HEK293 (cell line): Measurements from ENCODE around the gene NOS1AP.

Experiments
- CTCF ChIA-PET: fragments of 350-600 bp; formaldehyde crosslinking; extraction: SDS; loops from one replicate; lab custom pipeline; 2021; ENCODE audit warnings: antibody characterized with exemption; lab: Yijun Ruan, JAX
- POLR2A ChIA-PET: fragments of 300-600 bp; formaldehyde crosslinking; extraction: SDS; loops from one replicate; lab custom pipeline; 2020; ENCODE audit warnings: antibody characterized with exemption, inconsistent platforms; lab: Yijun Ruan, JAX
- H3K27ac ChIP-seq: fragments of 200-500 bp; sonication (Bioruptor generic); 2 replicates; pipeline ENCODE4 v1.5.1; 2014; ENCODE audit warnings: low read depth, low read length, control low read depth, inconsistent platforms; ENCODE audit errors: extremely low read depth
- H3K36me3 ChIP-seq, 2 experiments: fragments of 200-500 bp in 1 of 2; sonication (Bioruptor generic) in 1 of 2; 1 replicate in 1 of 2; 2 replicates in 1 of 2; pipeline ENCODE4 v1.5.1; 2014 to 2017; ENCODE audit warnings: inconsistent platforms in 2 of 2, low read length in 2 of 2; ENCODE audit not compliant: control insufficient read depth in 2 of 2, insufficient read depth in 1 of 2
- H3K4me1 ChIP-seq: fragments of 200-500 bp; sonication (Bioruptor generic); 2 replicates; pipeline ENCODE4 v1.5.1; 2014; ENCODE audit warnings: mild to moderate bottlenecking, low read length, inconsistent platforms; ENCODE audit not compliant: control insufficient read depth, insufficient read depth
- H3K4me3 ChIP-seq: 2 replicates; pipeline ENCODE4 v1.5.1; 2011; ENCODE audit warnings: low read depth, mild to moderate bottlenecking, control low read depth, low read length, moderate library complexity
- H3K9me3 ChIP-seq: fragments of 200-500 bp; sonication (Bioruptor generic); 2 replicates; pipeline ENCODE4 v1.5.1; 2014; ENCODE audit warnings: low read depth, low read length, inconsistent platforms; ENCODE audit not compliant: control insufficient read depth, insufficient read depth
- HOXC10 ChIP-seq: sonication (generic); formaldehyde crosslinking; IDR thresholded peaks from 2 replicates; pipeline ENCODE4 v1.8.1; 2023; ENCODE audit warnings: mild to moderate bottlenecking, missing genetic modification reagents
- REPIN1 ChIP-seq: fragments of 450-650 bp; formaldehyde crosslinking; IDR thresholded peaks from 2 replicates; pipeline ENCODE4 v1.5.1; 2017; ENCODE audit warnings: missing biosample characterization, missing genetic modification characterization, low read depth
- ZIC2 ChIP-seq: fragments of 450-650 bp; formaldehyde crosslinking; IDR thresholded peaks from 2 replicates; pipeline ENCODE4 v1.5.1; 2016; ENCODE audit warnings: missing biosample characterization, missing genetic modification characterization
- ZNF18 ChIP-seq: fragments of 450-650 bp; formaldehyde crosslinking; IDR thresholded peaks from 2 replicates; pipeline ENCODE4 v1.5.1; 2016; ENCODE audit warnings: missing biosample characterization, missing genetic modification characterization
- ZNF248 ChIP-seq: fragments of 450-650 bp; formaldehyde crosslinking; IDR thresholded peaks from 2 replicates; pipeline ENCODE4 v1.5.1; 2017; ENCODE audit warnings: missing biosample characterization, missing genetic modification characterization
- ZNF280C ChIP-seq: fragments of 450-650 bp; formaldehyde crosslinking; IDR thresholded peaks from 2 replicates; pipeline ENCODE4 v1.5.1; 2016; ENCODE audit warnings: missing biosample characterization, missing genetic modification characterization
- ZNF391 ChIP-seq: fragments of 450-650 bp; formaldehyde crosslinking; IDR thresholded peaks from 2 replicates; pipeline ENCODE4 v1.5.1; 2016; ENCODE audit warnings: low read depth, missing biosample characterization, missing genetic modification characterization, borderline replicate concordance
- ZNF394 ChIP-seq: fragments of 450-650 bp; formaldehyde crosslinking; IDR thresholded peaks from 2 replicates; pipeline ENCODE4 v1.5.1; 2016; ENCODE audit warnings: missing biosample characterization, missing genetic modification characterization, mild to moderate bottlenecking, moderate library complexity, borderline replicate concordance
- ZNF513 ChIP-seq: fragments of 450-650 bp; IDR thresholded peaks from 2 replicates; pipeline ENCODE4 v1.5.1; 2018; ENCODE audit warnings: missing biosample characterization, missing genetic modification characterization
- ZNF514 ChIP-seq: fragments of 450-650 bp; formaldehyde crosslinking; IDR thresholded peaks from 2 replicates; pipeline ENCODE4 v1.5.1; 2016; ENCODE audit warnings: missing biosample characterization, missing genetic modification characterization
- ZNF521 ChIP-seq: fragments of 450-650 bp; formaldehyde crosslinking; IDR thresholded peaks from 2 replicates; pipeline ENCODE4 v1.5.1; 2017; ENCODE audit warnings: missing biosample characterization, mild to moderate bottlenecking, missing genetic modification characterization
- ZNF544 ChIP-seq: fragments of 450-650 bp; formaldehyde crosslinking; IDR thresholded peaks from 2 replicates; pipeline ENCODE4 v1.5.0; 2017; ENCODE audit warnings: missing biosample characterization, missing genetic modification characterization
- ZNF571 ChIP-seq: fragments of 450-650 bp; formaldehyde crosslinking; IDR thresholded peaks from 2 replicates; pipeline ENCODE4 v1.5.0; 2017; ENCODE audit warnings: missing biosample characterization, missing genetic modification characterization
- ZNF654 ChIP-seq: fragments of 450-650 bp; formaldehyde crosslinking; IDR thresholded peaks from 2 replicates; pipeline ENCODE4 v1.5.1; 2016; ENCODE audit warnings: low read depth, missing biosample characterization, missing genetic modification characterization
- ZNF776 ChIP-seq: fragments of 450-650 bp; formaldehyde crosslinking; IDR thresholded peaks from 2 replicates; pipeline ENCODE4 v1.5.0; 2017; ENCODE audit warnings: missing biosample characterization, missing genetic modification characterization, borderline replicate concordance
- TF ChIP-seq, protein P1 (sequence below): fragments of 450-650 bp; formaldehyde crosslinking; IDR thresholded peaks from 2 replicates; pipeline ENCODE4; 2016; ENCODE audit warnings: missing biosample characterization, missing genetic modification characterization
- TF ChIP-seq, protein P2 (sequence below): fragments of 450-650 bp; formaldehyde crosslinking; IDR thresholded peaks from 2 replicates; pipeline ENCODE4 v1.5.1; 2016; ENCODE audit warnings: missing biosample characterization, missing genetic modification characterization
- TF ChIP-seq, protein P3 (sequence below): fragments of 450-650 bp; formaldehyde crosslinking; IDR thresholded peaks from 2 replicates; pipeline ENCODE4 v1.5.1; 2017; ENCODE audit warnings: missing biosample characterization, missing genetic modification characterization

NOS1AP gene

GRCh38 chr1:162272419-162272818, 202.9 kb downstream of the NOS1AP start:
- Histone ChIP-seq H3K36me3 (no peaks in the 10 kb centered on the region), H3K4me1 (peaks cover 3% of the 10 kb centered on the region; the same call in 1 of the 2 replicates), H3K4me3 (no peak overlapping the region), H3K9me3 (no peaks in the 10 kb centered on the region), H3K27ac (no peak overlapping the region)
- ChIA-PET POLR2A (no interaction called here), CTCF (interaction anchor here (0.5 to 1.9 kb wide), 3 partner anchors 131 to 481 kb away, joined by 3 to 12 read pairs (median 3); no protein-coding TSS in a partner anchor)
- TF ChIP-seq REPIN1 (tag by site-specific recombination): no peak
- no peak for TF ChIP-seq ZNF248 (tag by site-specific recombination)
- no peak for TF ChIP-seq ZNF571 (tag by site-specific recombination)
- TF ChIP-seq ZNF394 (tag by site-specific recombination): no peak
- no peak for TF ChIP-seq HOXC10
- TF ChIP-seq ZNF514: no peak
- no peak for TF ChIP-seq ZNF654
- no peak for TF ChIP-seq ZNF513
- TF ChIP-seq ZNF776 (tag by site-specific recombination): no peak
- no peak for TF ChIP-seq ZNF18 (tag by site-specific recombination)
- TF ChIP-seq, protein P1, sequence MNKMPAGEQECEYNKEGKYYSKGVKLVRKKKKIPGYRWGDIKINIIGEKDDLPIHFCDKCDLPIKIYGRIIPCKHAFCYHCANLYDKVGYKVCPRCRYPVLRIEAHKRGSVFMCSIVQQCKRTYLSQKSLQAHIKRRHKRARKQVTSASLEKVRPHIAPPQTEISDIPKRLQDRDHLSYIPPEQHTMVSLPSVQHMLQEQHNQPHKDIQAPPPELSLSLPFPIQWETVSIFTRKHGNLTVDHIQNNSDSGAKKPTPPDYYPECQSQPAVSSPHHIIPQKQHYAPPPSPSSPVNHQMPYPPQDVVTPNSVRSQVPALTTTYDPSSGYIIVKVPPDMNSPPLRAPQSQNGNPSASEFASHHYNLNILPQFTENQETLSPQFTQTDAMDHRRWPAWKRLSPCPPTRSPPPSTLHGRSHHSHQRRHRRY (tag by site-specific recombination): no peak
- TF ChIP-seq ZNF521: no peak
- TF ChIP-seq ZNF391 (tag by site-specific recombination): no peak
- no peak for TF ChIP-seq ZIC2 (tag by site-specific recombination)
- TF ChIP-seq, protein P2, sequence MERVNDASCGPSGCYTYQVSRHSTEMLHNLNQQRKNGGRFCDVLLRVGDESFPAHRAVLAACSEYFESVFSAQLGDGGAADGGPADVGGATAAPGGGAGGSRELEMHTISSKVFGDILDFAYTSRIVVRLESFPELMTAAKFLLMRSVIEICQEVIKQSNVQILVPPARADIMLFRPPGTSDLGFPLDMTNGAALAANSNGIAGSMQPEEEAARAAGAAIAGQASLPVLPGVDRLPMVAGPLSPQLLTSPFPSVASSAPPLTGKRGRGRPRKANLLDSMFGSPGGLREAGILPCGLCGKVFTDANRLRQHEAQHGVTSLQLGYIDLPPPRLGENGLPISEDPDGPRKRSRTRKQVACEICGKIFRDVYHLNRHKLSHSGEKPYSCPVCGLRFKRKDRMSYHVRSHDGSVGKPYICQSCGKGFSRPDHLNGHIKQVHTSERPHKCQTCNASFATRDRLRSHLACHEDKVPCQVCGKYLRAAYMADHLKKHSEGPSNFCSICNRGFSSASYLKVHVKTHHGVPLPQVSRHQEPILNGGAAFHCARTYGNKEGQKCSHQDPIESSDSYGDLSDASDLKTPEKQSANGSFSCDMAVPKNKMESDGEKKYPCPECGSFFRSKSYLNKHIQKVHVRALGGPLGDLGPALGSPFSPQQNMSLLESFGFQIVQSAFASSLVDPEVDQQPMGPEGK (tag by site-specific recombination): no peak
- TF ChIP-seq, protein P3, sequence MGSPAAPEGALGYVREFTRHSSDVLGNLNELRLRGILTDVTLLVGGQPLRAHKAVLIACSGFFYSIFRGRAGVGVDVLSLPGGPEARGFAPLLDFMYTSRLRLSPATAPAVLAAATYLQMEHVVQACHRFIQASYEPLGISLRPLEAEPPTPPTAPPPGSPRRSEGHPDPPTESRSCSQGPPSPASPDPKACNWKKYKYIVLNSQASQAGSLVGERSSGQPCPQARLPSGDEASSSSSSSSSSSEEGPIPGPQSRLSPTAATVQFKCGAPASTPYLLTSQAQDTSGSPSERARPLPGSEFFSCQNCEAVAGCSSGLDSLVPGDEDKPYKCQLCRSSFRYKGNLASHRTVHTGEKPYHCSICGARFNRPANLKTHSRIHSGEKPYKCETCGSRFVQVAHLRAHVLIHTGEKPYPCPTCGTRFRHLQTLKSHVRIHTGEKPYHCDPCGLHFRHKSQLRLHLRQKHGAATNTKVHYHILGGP: no peak
- no peak for TF ChIP-seq ZNF544 (tag by site-specific recombination)
- TF ChIP-seq ZNF280C (tag by site-specific recombination): no peak
